Activated CD8-positive, alpha-beta memory T cell treated with anti-CD3 and anti-CD28 coated beads, Interleukin-2, amount 10 ng/mL, durations not matched to agents 7 days and 5 days (primary cell): ENCODE results near the gene BRME1. TPM values are rescaled to one million over a fixed set of nuclear protein-coding genes. Genes with fewer than 3 reads are reported as not detected.
"Not testable (repeated sequence)": the region's sequence is repeated elsewhere in the genome, so short reads cannot be mapped to it uniquely, and the experiment has no call there.

Experiments used
- ATAC-seq: fragments of 150-1000 bp; cut with Tn5 transposase; one replicate; pipeline ENCODE4 v1.10.0; 2021; ENCODE audit warnings: moderate library complexity
- CTCF ChIA-PET: fragments of 350-600 bp; sonication (Branson Sonifier 250); formaldehyde crosslinking; loops from one replicate; lab custom pipeline; 2021; ENCODE audit warnings: antibody characterized with exemption; lab: Charles Lee
- DNase-seq: peaks from one replicate; pipeline ENCODE4 v3.0.0-alpha.2; 2020
- H3K27ac Mint-ChIP-seq: one replicate; pipeline ENCODE4 v1.8.0; 2021; ENCODE audit warnings: mild to moderate bottlenecking, mixed read lengths
- H3K27me3 Mint-ChIP-seq: one replicate; pipeline ENCODE4 v1.8.0; 2021; ENCODE audit warnings: mixed read lengths
- H3K36me3 Mint-ChIP-seq: one replicate; pipeline ENCODE4 v1.8.0; 2021; ENCODE audit warnings: mild to moderate bottlenecking, mixed read lengths
- H3K4me1 Mint-ChIP-seq: one replicate; pipeline ENCODE4 v1.8.0; 2021; ENCODE audit warnings: mixed read lengths
- H3K4me3 Mint-ChIP-seq: one replicate; pipeline ENCODE4 v1.8.0; 2021; ENCODE audit warnings: mild to moderate bottlenecking, moderate library complexity, mixed read lengths
- H3K9me3 Mint-ChIP-seq: one replicate; pipeline ENCODE4 v1.8.0; 2022; ENCODE audit warnings: low read depth, mixed read lengths
- total RNA-seq, 2 experiments: library from RNA; stranded (reverse); gene quantifications; one replicate each; pipeline ENCODE4 v1.2.3, GENCODE V29; 2021

The BRME1 gene
- total RNA-seq, 2 experiments from 2014 or later, result 4.1 to 4.4 TPM

DNA sequence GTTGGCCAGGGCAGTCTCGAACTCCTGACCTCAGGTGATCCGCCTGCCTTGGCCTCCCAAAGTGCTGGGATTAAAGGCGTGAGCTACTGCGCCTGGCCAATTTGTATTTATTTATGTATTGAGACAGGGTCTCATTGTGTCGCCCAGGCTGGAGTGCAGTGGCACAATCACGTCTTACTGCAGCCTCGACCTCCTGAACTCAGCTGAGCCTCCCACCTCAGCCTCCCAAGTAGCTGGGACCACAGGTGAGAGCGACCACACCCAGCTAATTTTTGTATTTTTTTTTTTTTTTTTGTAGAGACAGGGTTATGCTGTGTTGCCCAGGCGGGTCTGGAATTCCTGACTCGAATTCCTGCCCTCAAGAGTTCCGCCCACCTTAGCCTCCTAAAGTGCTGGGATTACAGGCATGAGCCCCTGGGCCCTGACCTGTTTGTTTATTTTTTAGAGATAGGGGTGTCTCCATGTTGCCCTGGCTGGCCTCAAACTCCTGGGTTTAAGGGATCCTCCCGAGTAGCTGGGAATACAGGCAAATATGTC is 53.7 kb downstream of the BRME1 start:
- DNase-seq, H3K36me3 Mint-ChIP-seq, H3K27me3 Mint-ChIP-seq, H3K9me3 Mint-ChIP-seq, H3K4me3 Mint-ChIP-seq, ATAC-seq, H3K27ac Mint-ChIP-seq: not testable (repeated sequence)
- peaks cover 16% of the 10 kb centered on the region for H3K4me1 Mint-ChIP-seq
- CTCF ChIA-PET, result interaction anchor here (0.7 to 9.2 kb wide), 8 partner anchors 10 to 220 kb away, joined by 3 to 91 read pairs (median 3); partner anchors contain the start of gene MISP3

GRCh38 chr19:13851734-13852114 is 54.2 kb downstream of the BRME1 start:
- not testable (repeated sequence) for DNase-seq, H3K4me3 Mint-ChIP-seq, ATAC-seq, H3K36me3 Mint-ChIP-seq, H3K9me3 Mint-ChIP-seq, H3K27me3 Mint-ChIP-seq, H3K27ac Mint-ChIP-seq
- peaks cover 19% of the 10 kb centered on the region for H3K4me1 Mint-ChIP-seq
- CTCF ChIA-PET, result interaction anchor here (0.7 to 9.2 kb wide), 8 partner anchors 10 to 220 kb away, joined by 3 to 91 read pairs (median 3); partner anchors contain the start of gene MISP3

DNA sequence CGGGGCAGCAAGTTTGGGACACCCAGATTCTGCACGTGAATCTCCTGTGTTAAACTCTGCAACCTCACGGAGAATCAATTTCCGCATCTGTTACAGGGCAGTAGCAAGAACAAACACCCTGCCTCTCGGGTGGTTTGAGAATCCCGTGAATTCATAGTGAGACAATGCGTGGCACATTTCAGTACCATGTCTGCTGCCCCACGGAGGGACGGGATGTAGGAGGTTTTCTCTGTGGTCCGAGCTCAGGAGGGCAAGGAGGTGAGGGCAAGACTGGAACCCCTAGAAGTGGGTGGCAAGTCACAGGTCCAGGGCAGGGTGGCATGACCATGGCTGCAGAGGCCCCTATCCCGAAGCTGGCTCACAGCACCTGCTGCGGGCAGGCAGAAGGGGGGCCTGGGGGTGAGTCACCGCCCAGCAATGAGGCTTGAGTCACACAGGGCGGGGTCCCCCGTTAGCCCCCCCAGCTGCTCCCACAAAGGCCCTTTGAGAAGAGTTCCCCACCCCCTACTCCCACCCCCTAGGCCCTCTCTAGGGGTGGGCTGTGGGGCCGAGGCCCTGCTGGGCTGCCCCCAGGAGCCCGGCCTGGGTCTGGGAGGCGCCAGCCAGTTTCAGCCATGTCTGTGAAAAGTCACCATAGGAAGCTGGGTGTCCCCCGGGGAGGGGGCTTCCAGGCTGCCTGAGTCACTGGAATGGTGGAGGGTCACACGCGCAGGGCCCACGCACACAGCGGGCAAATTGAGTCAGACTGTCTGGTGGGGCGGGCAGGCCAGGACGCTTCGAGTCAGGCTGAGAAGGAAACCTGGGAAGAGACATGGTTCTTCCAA is 54.8 kb downstream of the BRME1 start:
- CTCF ChIA-PET, result interaction anchor here (1.1 to 9.2 kb wide), 5 partner anchors 11 to 102 kb away, joined by 3 to 91 read pairs (median 5); no protein-coding TSS in a partner anchor
- Mint-ChIP-seq H3K27ac (peak overlapping the region; percentile 75), H3K9me3 (no peaks in the 10 kb centered on the region), H3K36me3 (no peaks in the 10 kb centered on the region), H3K4me3 (peak overlapping the region; percentile 51), H3K27me3 (no peaks in the 10 kb centered on the region), H3K4me1 (peaks cover 25% of the 10 kb centered on the region)
- DNase-seq (no peak), ATAC-seq (no peak)

DNA sequence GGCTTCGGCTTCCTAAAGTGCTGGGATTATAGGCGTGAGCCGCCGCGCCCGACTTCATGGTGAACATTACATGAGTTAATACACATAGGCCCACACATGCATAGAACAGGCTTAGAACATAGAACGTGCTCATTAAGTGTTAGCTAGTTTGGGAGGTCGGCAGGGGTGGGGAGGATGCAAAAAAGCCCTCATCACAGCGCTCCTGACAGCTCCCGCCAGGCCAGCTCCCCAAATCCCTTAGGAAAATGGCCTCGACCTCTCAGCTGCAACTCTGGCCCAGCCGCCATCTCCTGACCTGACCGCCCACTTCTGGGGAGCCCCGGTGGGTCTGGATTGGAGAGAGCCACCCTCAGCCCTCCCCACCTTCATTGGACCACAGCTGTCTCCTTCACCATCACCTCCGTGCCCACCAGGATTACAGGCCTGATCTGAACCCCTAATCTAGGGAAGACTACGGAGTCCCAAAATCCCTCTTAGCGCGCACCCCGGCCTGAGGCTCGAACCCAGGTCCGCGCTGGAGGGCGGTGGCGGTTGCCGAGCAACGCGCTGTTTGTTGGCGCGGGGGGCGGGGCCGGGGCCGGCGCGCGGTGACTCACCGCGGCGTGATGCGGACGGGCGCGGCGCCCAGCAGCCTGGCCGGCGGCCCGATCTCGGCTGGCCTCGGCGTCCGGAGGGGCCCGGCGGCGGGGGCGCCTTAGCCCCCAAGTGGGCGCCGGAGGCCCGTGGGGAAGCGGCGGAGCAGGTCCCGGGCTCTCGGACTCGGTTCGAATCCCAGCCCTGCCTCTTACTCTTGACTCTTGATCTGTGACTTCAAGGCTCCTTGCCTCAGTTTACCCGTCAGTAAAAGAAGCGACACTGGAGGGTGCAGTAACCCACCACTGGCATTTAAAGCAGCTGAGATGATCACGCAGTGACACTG is 55.7 kb downstream of the BRME1 start:
- no peaks in the 10 kb centered on the region for H3K36me3 Mint-ChIP-seq
- peak overlapping the region; percentile 51 for H3K4me3 Mint-ChIP-seq
- H3K27me3 Mint-ChIP-seq, result no peaks in the 10 kb centered on the region
- H3K27ac Mint-ChIP-seq, result peak overlapping the region; percentile 75
- CTCF ChIA-PET, result interaction anchor here (1.1 to 9.2 kb wide), 4 partner anchors 12 to 67 kb away, joined by 3 to 91 read pairs (median 12); no protein-coding TSS in a partner anchor
- peaks cover 31% of the 10 kb centered on the region for H3K4me1 Mint-ChIP-seq
- ATAC-seq (peak; percentile 7), DNase-seq (peak; percentile 77)
- no peaks in the 10 kb centered on the region for H3K9me3 Mint-ChIP-seq

DNA sequence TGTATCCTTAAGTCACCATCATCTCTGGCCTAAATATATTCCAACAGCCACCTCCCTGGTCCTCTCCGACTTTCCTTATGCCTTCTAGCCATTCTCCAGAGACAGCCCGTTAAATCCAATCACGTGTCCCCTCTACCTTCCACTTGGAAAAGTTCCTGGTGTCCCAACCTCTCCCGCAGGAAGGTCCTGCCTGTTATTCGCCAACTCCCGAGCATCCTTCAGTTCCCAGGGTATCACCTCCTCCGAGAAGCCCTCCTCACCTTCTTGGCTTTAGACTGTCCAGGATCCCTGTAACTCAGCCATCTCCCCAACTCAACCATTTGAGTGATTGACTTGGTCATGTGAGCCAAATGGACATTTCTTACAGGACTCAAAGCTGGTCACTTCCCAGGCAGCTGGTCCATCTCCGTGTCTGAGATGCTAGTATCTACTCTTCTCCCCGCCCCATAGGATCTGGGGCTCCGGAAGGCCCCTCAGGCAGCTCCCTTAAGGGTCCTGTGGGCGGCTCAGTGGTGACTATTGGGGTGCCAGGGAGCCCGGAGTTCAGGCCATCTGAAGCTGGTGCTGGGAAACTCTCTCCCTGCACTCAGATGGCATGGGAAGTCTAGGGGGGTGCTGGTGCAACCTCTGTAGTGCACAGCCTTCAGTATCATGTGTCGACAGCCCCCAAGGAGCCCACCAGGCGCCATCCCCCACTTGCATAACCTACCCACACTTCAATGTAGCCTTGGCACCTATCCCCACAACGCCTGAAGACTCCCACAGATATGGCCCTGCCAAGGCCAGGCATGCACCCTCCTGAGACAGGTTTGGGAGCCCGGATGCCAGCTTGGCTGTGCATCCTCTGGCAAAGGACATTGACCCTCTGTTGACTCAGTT is 56.9 kb downstream of the BRME1 start:
- Mint-ChIP-seq H3K27ac (peak overlapping the region; percentile 31), H3K4me3 (no peak overlapping the region), H3K27me3 (no peaks in the 10 kb centered on the region), H3K4me1 (peaks cover 43% of the 10 kb centered on the region), H3K9me3 (no peaks in the 10 kb centered on the region), H3K36me3 (no peaks in the 10 kb centered on the region)
- CTCF ChIA-PET, result interaction anchor here (1.1 to 9.2 kb wide), 4 partner anchors 12 to 66 kb away, joined by 5 to 91 read pairs (median 14); no protein-coding TSS in a partner anchor
- ATAC-seq (no peak), DNase-seq (no peak)

DNA sequence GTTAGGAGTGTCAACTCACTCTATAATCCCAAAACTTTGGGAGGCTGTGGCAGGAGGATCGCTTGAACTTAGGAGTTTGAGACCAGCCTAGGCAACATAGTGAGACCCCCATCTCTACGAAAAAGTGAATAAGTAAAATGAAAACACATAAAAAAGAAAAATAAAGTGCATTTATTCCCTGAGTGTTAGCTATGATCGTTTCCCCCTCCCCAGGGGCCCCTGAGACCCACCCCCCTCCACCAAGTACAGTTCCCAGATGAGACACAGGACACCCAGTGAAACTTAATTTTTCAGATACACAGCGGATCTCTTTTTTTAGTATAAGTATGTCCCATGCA is 57.6 kb downstream of the BRME1 start:
- CTCF ChIA-PET, result interaction anchor here (1.7 to 9.2 kb wide), 3 partner anchors 11 to 65 kb away, joined by 7 to 91 read pairs (median 20); no protein-coding TSS in a partner anchor
- DNase-seq (no peak), ATAC-seq (no peak)
- Mint-ChIP-seq H3K36me3 (no peaks in the 10 kb centered on the region), H3K4me1 (peaks cover 47% of the 10 kb centered on the region), H3K27ac (no peak overlapping the region), H3K27me3 (no peaks in the 10 kb centered on the region), H3K4me3 (no peak overlapping the region), H3K9me3 (no peaks in the 10 kb centered on the region)

GRCh38 chr19:13847407-13848339 is 58.2 kb downstream of the BRME1 start:
- Mint-ChIP-seq H3K9me3 (no peaks in the 10 kb centered on the region), H3K27me3 (no peaks in the 10 kb centered on the region), H3K36me3 (no peaks in the 10 kb centered on the region), H3K4me3 (peak overlapping the region; percentile 73), H3K27ac (peak overlapping the region; percentile 95), H3K4me1 (peaks cover 49% of the 10 kb centered on the region)
- peak; percentile 20 for ATAC-seq
- peak; percentile 89 for DNase-seq
- CTCF ChIA-PET, result interaction anchor here (1.5 to 9.2 kb wide), 6 partner anchors 10 to 225 kb away, joined by 3 to 91 read pairs (median 18); partner anchors contain the start of gene MISP3

DNA sequence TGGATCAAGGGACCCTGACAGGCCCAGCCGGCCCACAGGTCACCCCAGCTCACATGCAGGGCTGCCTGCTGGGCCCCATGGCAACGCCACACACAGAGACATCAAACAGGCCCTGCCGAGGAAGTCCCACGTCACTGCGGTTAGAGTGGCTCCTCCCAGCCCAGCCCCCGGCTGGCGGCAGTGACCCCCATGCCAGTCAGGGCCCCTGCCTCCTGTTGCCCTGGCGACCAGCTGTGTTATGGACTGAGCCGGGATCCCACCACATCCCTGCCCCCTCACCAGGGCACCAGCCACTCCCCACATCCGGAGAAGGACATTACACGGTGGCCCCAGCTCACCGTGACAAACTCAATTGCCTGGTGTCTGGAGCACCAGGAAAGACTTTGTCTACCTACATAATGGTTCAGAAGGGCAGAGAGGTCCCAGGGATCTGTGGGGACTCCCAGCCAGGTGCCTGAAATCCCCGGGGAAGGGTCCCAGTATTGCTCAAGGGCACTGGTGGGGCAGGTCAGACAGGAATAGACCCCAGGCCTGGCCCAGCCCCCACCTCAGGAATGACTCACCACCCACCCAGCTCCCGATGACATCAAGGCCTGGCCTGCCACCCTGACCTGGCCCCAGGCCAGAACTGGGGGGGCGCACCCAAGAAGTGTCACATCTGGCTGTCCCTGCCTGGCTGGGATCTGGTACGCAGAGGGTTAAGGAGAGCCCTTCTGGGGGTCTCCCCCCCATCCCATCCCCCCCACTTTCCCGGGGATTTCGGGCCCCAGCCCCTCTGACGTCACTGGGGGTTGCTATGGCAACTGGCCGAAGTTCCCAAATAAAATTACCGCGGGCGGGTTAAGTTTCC is 59.1 kb downstream of the BRME1 start:
- ATAC-seq, result peak; percentile 61
- H3K9me3 Mint-ChIP-seq, result no peaks in the 10 kb centered on the region
- peak overlapping the region; percentile 73 for H3K4me3 Mint-ChIP-seq
- H3K27me3 Mint-ChIP-seq, result no peaks in the 10 kb centered on the region
- peak overlapping the region; percentile 95 for H3K27ac Mint-ChIP-seq
- DNase-seq, result peak; percentile 98
- peaks cover 49% of the 10 kb centered on the region for H3K4me1 Mint-ChIP-seq
- peaks cover 2% of the 10 kb centered on the region for H3K36me3 Mint-ChIP-seq
- CTCF ChIA-PET, result interaction anchor here (0.8 to 9.2 kb wide), 8 partner anchors 10 to 230 kb away, joined by 3 to 91 read pairs (median 10); partner anchors contain the start of genes C19orf53 and MISP3

DNA sequence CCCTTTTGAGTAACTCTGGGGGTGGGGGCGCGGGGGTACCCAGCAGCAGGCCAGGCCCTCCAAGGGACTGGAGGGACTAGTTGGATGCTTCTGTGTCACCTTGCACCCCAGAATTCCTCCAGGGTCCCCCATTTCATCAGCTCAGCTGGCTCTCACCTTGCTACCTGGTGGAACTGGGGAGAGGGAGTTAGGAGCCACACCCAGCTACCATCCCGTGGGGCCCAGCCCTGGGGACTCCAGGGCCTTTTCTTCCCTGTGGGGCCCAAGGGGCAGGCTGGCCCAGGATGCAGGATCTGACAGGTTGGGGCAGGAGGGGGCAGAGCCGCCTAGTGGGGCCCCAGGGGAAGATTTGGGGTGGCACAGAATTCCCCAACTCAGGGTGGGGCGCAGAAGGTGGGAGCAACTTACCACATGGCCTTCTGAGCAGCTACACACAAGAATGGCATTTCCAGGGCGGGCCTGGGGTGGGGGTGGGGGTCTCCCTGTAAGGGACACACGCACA is 61.7 kb downstream of the BRME1 start:
- Mint-ChIP-seq H3K9me3 (no peaks in the 10 kb centered on the region), H3K4me3 (no peak overlapping the region), H3K4me1 (peaks cover 38% of the 10 kb centered on the region), H3K36me3 (peaks cover 20% of the 10 kb centered on the region), H3K27ac (peak overlapping the region; percentile 76), H3K27me3 (no peaks in the 10 kb centered on the region)
- DNase-seq (no peak), ATAC-seq (no peak)
- CTCF ChIA-PET, result interaction anchor here (1.7 kb wide), 1 partner anchor 17 kb away, joined by 4 read pairs; no protein-coding TSS in a partner anchor

GRCh38 chr19:13843104-13843921 is 62.6 kb downstream of the BRME1 start:
- no peak for DNase-seq
- H3K4me1 Mint-ChIP-seq, result peaks cover 42% of the 10 kb centered on the region
- peak overlapping the region; percentile 92 for H3K27ac Mint-ChIP-seq
- CTCF ChIA-PET, result interaction anchor here (1.7 kb wide), 1 partner anchor 18 kb away, joined by 4 read pairs; no protein-coding TSS in a partner anchor
- peak overlapping the region; percentile 90 for H3K4me3 Mint-ChIP-seq
- H3K27me3 Mint-ChIP-seq, result no peaks in the 10 kb centered on the region
- no peak for ATAC-seq
- no peaks in the 10 kb centered on the region for H3K9me3 Mint-ChIP-seq
- peaks cover 26% of the 10 kb centered on the region for H3K36me3 Mint-ChIP-seq
